Measurements from ENCODE around the gene ALX4.
A peak's percentile ranks its signal among the peaks of the same experiment; 100 is the strongest.

ALX4 gene

GRCh38 chr11:44300844-44301563 lies 8.9 kb downstream of the ALX4 start:
- DNase-seq: no peak

GRCh38 chr11:44298862-44299261 lies 11.1 kb downstream of the ALX4 start:
- DNase-seq: no peak

GRCh38 chr11:44290208-44290607 lies 19.7 kb downstream of the ALX4 start:
- no peak for DNase-seq

- no peak for DNase-seq
These were observed 21.8 kb downstream of the ALX4 start for GRCh38 chr11:44288133-44288526.

GRCh38 chr11:44286911-44287310 lies 23.0 kb downstream of the ALX4 start:
- DNase-seq: no peak

- peak; percentile 48 for DNase-seq
These were observed 23.6 kb downstream of the ALX4 start for GRCh38 chr11:44286268-44286880.

- DNase-seq: no peak
These were observed 24.2 kb downstream of the ALX4 start for GRCh38 chr11:44285756-44286155.

- DNase-seq: no peak
These were observed 27.3 kb downstream of the ALX4 start for GRCh38 chr11:44282620-44283019.

- no peak for DNase-seq
These were observed 28.8 kb downstream of the ALX4 start for GRCh38 chr11:44281151-44281550.

GRCh38 chr11:44280257-44280656 lies 29.7 kb downstream of the ALX4 start:
- no peak for DNase-seq

GRCh38 chr11:44279483-44279882 lies 30.5 kb downstream of the ALX4 start:
- DNase-seq: no peak

GRCh38 chr11:44277196-44278090 lies 32.5 kb downstream of the ALX4 start:
- DNase-seq: no peak

GRCh38 chr11:44275961-44276550 lies 33.9 kb downstream of the ALX4 start:
- no peak for DNase-seq

- no peak for DNase-seq
These were observed 34.7 kb downstream of the ALX4 start for GRCh38 chr11:44275241-44275640.

- no peak for DNase-seq
These were observed 35.5 kb downstream of the ALX4 start for GRCh38 chr11:44274404-44274803.

GRCh38 chr11:44271286-44271685 lies 38.7 kb downstream of the ALX4 start:
- no peak for DNase-seq

GRCh38 chr11:44270403-44271273 lies 39.3 kb downstream of the ALX4 start:
- no peak for DNase-seq

- no peak for DNase-seq
These were observed 40.3 kb downstream of the ALX4 start for GRCh38 chr11:44269369-44270351.

- DNase-seq: no peak
These were observed 41.3 kb downstream of the ALX4 start for GRCh38 chr11:44268614-44269080.

- no peak for DNase-seq
These were observed 42.0 kb downstream of the ALX4 start for GRCh38 chr11:44267750-44268613.

Measured in NCI-H146 (cell line).